Myocyte (in vitro differentiated cells): ENCODE measurements around the gene DNAJB9. TPM values are rescaled to one million over a fixed set of nuclear protein-coding genes. Genes with fewer than 3 reads are reported as not detected.

Source experiments
- DNase-seq: peaks from one replicate; pipeline ENCODE4 v3.0.0-alpha.2; 2012; ENCODE audit warnings: low read depth
- total RNA-seq: library from RNA; depleted of rRNA; stranded (reverse); fragments of >200 nt; gene quantifications from 2 replicates; pipeline ENCODE4 v1.2.3, GENCODE V29; 2014

DNAJB9 gene
- total RNA-seq, 1 donor from 2014 or later: 85.2 TPM

- no peak for DNase-seq
These were observed 34.8 kb downstream of the DNAJB9 start for GRCh38 chr7:108604307-108605077.

GRCh38 chr7:108605559-108606201 lies 36.0 kb downstream of the DNAJB9 start:
- DNase-seq: no peak

- DNase-seq: no peak
These were observed 40.0 kb downstream of the DNAJB9 start for GRCh38 chr7:108609643-108610042.

GRCh38 chr7:108611268-108611667 lies 41.6 kb downstream of the DNAJB9 start:
- DNase-seq: no peak

- DNase-seq: peak; percentile 79
These were observed 43.7 kb downstream of the DNAJB9 start for GRCh38 chr7:108613147-108613948.

- DNase-seq: no peak
These were observed 44.3 kb downstream of the DNAJB9 start for GRCh38 chr7:108613949-108614381.

- DNase-seq: no peak
These were observed 45.2 kb downstream of the DNAJB9 start for GRCh38 chr7:108614896-108615295.

GRCh38 chr7:108618056-108618455 lies 48.4 kb downstream of the DNAJB9 start:
- no peak for DNase-seq

GRCh38 chr7:108623220-108623619 lies 53.5 kb downstream of the DNAJB9 start:
- no peak for DNase-seq

Other genes with a start within 250 kb of the DNAJB9 start
- gene NRCAM, start 113.4 kb upstream of the DNAJB9 start, total RNA-seq: 43.2 and 60.4 TPM in 2 replicates
- 50.1 and 58.5 TPM in 2 replicates for gene PNPLA8, start 43.7 kb upstream of the DNAJB9 start, total RNA-seq
- gene THAP5, start 168 bp upstream of the DNAJB9 start, total RNA-seq: 49.5 and 59.0 TPM in 2 replicates